Measurements from ENCODE around the gene ACAA1. TPM values are rescaled to one million over a fixed set of nuclear protein-coding genes. Genes with fewer than 3 reads are reported as not detected.

ACAA1 gene
- total and polyA plus RNA-seq, 2 of the 13 experiments (the other 11 are each of a cell fraction or from before 2014, with no cell fraction given) = 60.8 to 188 TPM

- no peak for TF ChIP-seq ZBTB14 (CRISPR knock-in tag; IDR thresholded peaks at IDR 0.05)
- TF ChIP-seq SETDB1 (CRISPR knock-in tag; IDR thresholded peaks at IDR 0.05; ENCODE audit: borderline replicate concordance) = no peak
- TF ChIP-seq TAF1 (CRISPR knock-in tag; IDR thresholded peaks at IDR 0.05) = peak; percentile 50; the same call in 1 of the 2 replicates
- TF ChIP-seq MLXIP (CRISPR knock-in tag; IDR thresholded peaks at IDR 0.05; ENCODE audit: borderline replicate concordance) = no peak
- TF ChIP-seq PHF21A (CRISPR knock-in tag; IDR thresholded peaks at IDR 0.05) = peak; percentile 85; the same call in 1 of the 2 replicates
- no peak for TF ChIP-seq SYNCRIP (IDR thresholded peaks at IDR 0.05; ENCODE audit: insufficient read depth, low read depth, low read length)
- peak; percentile 83 for TF ChIP-seq HMGXB3 (CRISPR knock-in tag; IDR thresholded peaks at IDR 0.05; ENCODE audit: borderline replicate concordance)
- TF ChIP-seq ZBTB44 (CRISPR knock-in tag; IDR thresholded peaks at IDR 0.05) = no peak
- no peak for TF ChIP-seq ZNF101 (CRISPR knock-in tag; IDR thresholded peaks at IDR 0.05; ENCODE audit: borderline replicate concordance, low read depth)
- TF ChIP-seq MAZ (IDR thresholded peaks at IDR 0.05; ENCODE audit: borderline replicate concordance, low read depth, low read length) = no peak
- TF ChIP-seq MAZ (CRISPR knock-in tag; IDR thresholded peaks at IDR 0.05; ENCODE audit: low read depth) = no peak; the same call in 1 of the 2 replicates
These were observed 3.1 kb downstream of the ACAA1 start (continued) for GRCh38 chr3:38133557-38134405.
